Upper lobe of left lung (tissue), 4 donors: Measurements from ENCODE around the gene EVC.

ENCODE experiments used
- CTCF ChIP-seq, 6 experiments: fragments of 450-650 bp in 4 of 6; fragments of 200-600 bp in 2 of 6; sonication (generic) in 2 of 6; IDR thresholded peaks; one replicate each; pipeline ENCODE4 v1.5.1; 2016 to 2019; ENCODE audit warnings: antibody characterized with exemption in 6 of 6
- EP300 ChIP-seq, 4 donors: sonication (generic); formaldehyde crosslinking; IDR thresholded peaks; one replicate each; pipeline ENCODE4 v1.5.1; 2017; ENCODE audit warnings: antibody characterized with exemption in 4 of 4, control low read depth in 2 of 4
- POLR2A ChIP-seq, 4 donors: fragments of 450-650 bp; IDR thresholded peaks; one replicate each; pipeline ENCODE4 v1.5.1; 2016 to 2017; ENCODE audit warnings: antibody characterized with exemption in 4 of 4, mild to moderate bottlenecking in 2 of 4
- POLR2AphosphoS5 ChIP-seq, 2 donors: sonication (generic); formaldehyde crosslinking; IDR thresholded peaks; one replicate each; pipeline ENCODE4 v1.5.1; 2017; ENCODE audit warnings: antibody characterized with exemption in 2 of 2

- TF ChIP-seq POLR2AphosphoS5 (IDR thresholded peaks at IDR 0.05) (no peak), CTCF (IDR thresholded peaks at IDR 0.05) (no peak), EP300 (IDR thresholded peaks at IDR 0.05) (no peak), POLR2A (IDR thresholded peaks at IDR 0.05) (no peak)
Observed at GRCh38 chr4:5721923-5722322, 10.9 kb downstream of the EVC start.
